ENCODE data around the gene TAS2R9. TPM values are rescaled to one million over a fixed set of nuclear protein-coding genes. Genes with fewer than 3 reads are reported as not detected.

The TAS2R9 gene
- total and polyA plus RNA-seq, 9 donors = 0.22 TPM; not detected in 8

- WGBS, 3 donors = 65 to 75% (median 74%) methylated on average over 5 of the region's 5 CpGs
- Histone ChIP-seq H3K36me3 (no peaks in the 10 kb centered on the region), H3K27me3 (no peaks in the 10 kb centered on the region), H3K4me1 (ENCODE audit: insufficient read depth) (no peaks in the 10 kb centered on the region), H3K27ac (no peak overlapping the region), H3K4me3 (no peak overlapping the region), H3K9me3 (no peaks in the 10 kb centered on the region)
- no peak for TF ChIP-seq CTCF (IDR thresholded peaks at IDR 0.05)
- no peak for TF ChIP-seq EP300 (IDR thresholded peaks at IDR 0.05)
- no peak for TF ChIP-seq POLR2A (IDR thresholded peaks at IDR 0.05)
- DNase-seq = no peak
- intact Hi-C loops (cut with DNase I) = loop anchor here in 1 of 4 donors (5.0 kb wide), 1 partner anchor 414 kb away; no protein-coding TSS in a partner anchor
Observed at GRCh38 chr12:10783252-10783651, 26.7 kb downstream of the TAS2R9 start.

GRCh38 chr12:10779103-10779502 is 30.9 kb downstream of the TAS2R9 start:
- H3K4me3 ChIP-seq = no peak overlapping the region
- no peaks in the 10 kb centered on the region for H3K36me3 ChIP-seq
- H3K27me3 ChIP-seq = no peaks in the 10 kb centered on the region
- 78 to 83% (median 83%) methylated on average over 2 of the region's 2 CpGs for WGBS, 3 donors
- intact Hi-C loops (cut with DNase I) = loop anchor here in 1 of 4 donors (10.0 kb wide), 1 partner anchor 706 kb away; no protein-coding TSS in a partner anchor
- no peaks in the 10 kb centered on the region for H3K9me3 ChIP-seq
- H3K27ac ChIP-seq = no peak overlapping the region
- no peak for DNase-seq
- no peaks in the 10 kb centered on the region for H3K4me1 ChIP-seq (ENCODE audit: insufficient read depth)
- TF ChIP-seq CTCF (IDR thresholded peaks at IDR 0.05) (no peak), POLR2A (IDR thresholded peaks at IDR 0.05) (no peak), EP300 (IDR thresholded peaks at IDR 0.05) (no peak)

DNA sequence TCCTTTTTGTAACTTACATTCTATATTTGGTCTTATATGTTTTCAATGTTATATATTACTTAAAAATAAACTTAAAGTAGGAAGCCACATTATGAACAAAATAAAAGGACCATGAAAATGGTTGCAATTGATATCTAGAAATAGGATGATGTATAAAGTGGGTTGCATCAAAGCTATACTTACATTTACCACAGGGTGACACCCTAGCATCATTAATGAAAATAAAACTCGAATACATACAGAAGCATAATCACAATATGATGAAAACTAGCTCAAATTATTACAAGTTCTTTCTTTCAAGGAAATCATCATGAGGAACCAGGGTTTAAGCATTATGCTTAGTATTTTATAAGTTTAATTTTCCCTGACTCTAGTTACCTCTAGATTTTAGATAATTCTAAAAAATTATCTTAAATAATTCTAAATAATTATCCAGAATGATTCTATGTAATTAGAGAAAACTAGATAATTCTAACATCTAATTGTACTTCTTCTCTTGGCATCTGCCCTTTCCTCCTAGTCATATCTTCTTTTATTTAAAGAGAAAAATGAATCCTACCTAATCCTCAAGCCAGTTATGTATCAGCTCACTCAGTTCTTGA is 38.7 kb downstream of the TAS2R9 start:
- Histone ChIP-seq H3K36me3 (no peaks in the 10 kb centered on the region), H3K4me3 (no peak overlapping the region), H3K27me3 (no peaks in the 10 kb centered on the region), H3K4me1 (ENCODE audit: insufficient read depth) (no peaks in the 10 kb centered on the region), H3K9me3 (no peaks in the 10 kb centered on the region), H3K27ac (no peak overlapping the region)
- WGBS, 3 donors = 0% methylated on average over 1 of the region's 1 CpG
- TF ChIP-seq POLR2A (IDR thresholded peaks at IDR 0.05) = no peak
- peak in 2 of 3 donors; percentile 49 to 56 for TF ChIP-seq CTCF (IDR thresholded peaks at IDR 0.05)
- no peak for DNase-seq
- intact Hi-C loops (cut with DNase I) = loop anchor here in 3 of 4 donors (5.0 to 10.0 kb wide), 3 partner anchors 431 to 716 kb away; no protein-coding TSS in a partner anchor

GRCh38 chr12:10759657-10760056 is 50.3 kb downstream of the TAS2R9 start:
- no peaks in the 10 kb centered on the region for H3K27me3 ChIP-seq
- H3K36me3 ChIP-seq = no peaks in the 10 kb centered on the region
- no peak for DNase-seq
- TF ChIP-seq POLR2A (IDR thresholded peaks at IDR 0.05) (no peak), EP300 (IDR thresholded peaks at IDR 0.05) (no peak), CTCF (IDR thresholded peaks at IDR 0.05) (no peak)
- no peaks in the 10 kb centered on the region for H3K4me1 ChIP-seq (ENCODE audit: insufficient read depth)
- no peak overlapping the region for H3K27ac ChIP-seq
- H3K9me3 ChIP-seq = no peaks in the 10 kb centered on the region
- no peak overlapping the region for H3K4me3 ChIP-seq
- intact Hi-C loops (cut with DNase I) = no loop called here
- 4 to 16% (median 13%) methylated on average over 2 of the region's 2 CpGs for WGBS, 3 donors

Small RNA genes lying within 50 kb of the gene (small RNA-seq; reads per million reads assigned to genes)
- not detected for gene PRR4

Other genes with a start within 250 kb of the TAS2R9 start
- gene MAGOHB, start 196.6 kb downstream of the TAS2R9 start, total RNA-seq = 10 to 100 TPM in 6 of 7 donors, 1 to 10 TPM in 1; 8.5 to 25.9 (median 19.1) TPM
- 10 to 100 TPM; 14.1 to 20.4 TPM for gene MAGOHB, start 196.6 kb downstream of the TAS2R9 start, polyA plus RNA-seq
- gene STYK1, start 136.1 kb downstream of the TAS2R9 start, total RNA-seq = 1 to 10 TPM in 1 of 7 donors, under 1 TPM in 4, not detected in 2; 0.12 to 1.3 (median 0.33) TPM
- gene STYK1, start 136.1 kb downstream of the TAS2R9 start, polyA plus RNA-seq = under 1 TPM; 0.07 to 0.70 TPM
- 100 to 1,000 TPM; 241 to 404 (median 275) TPM for gene YBX3, start 86.8 kb downstream of the TAS2R9 start, total RNA-seq
- 100 to 1,000 TPM; 193 to 302 TPM for gene YBX3, start 86.8 kb downstream of the TAS2R9 start, polyA plus RNA-seq
- gene TAS2R7, start 7.5 kb downstream of the TAS2R9 start, total RNA-seq = not detected
- gene TAS2R7, start 7.5 kb downstream of the TAS2R9 start, polyA plus RNA-seq = not detected
- gene TAS2R8, start 2.9 kb downstream of the TAS2R9 start, total RNA-seq = not detected
- gene TAS2R8, start 2.9 kb downstream of the TAS2R9 start, polyA plus RNA-seq = not detected
- gene TAS2R10, start 16.2 kb upstream of the TAS2R9 start, total RNA-seq = 1 to 10 TPM in 3 of 7 donors, under 1 TPM in 2, not detected in 2; 0.46 to 2.5 (median 1.1) TPM
- under 1 TPM; 0.07 to 0.55 TPM for gene TAS2R10, start 16.2 kb upstream of the TAS2R9 start, polyA plus RNA-seq
- gene PRR4, start 39.3 kb upstream of the TAS2R9 start, total RNA-seq = 1 to 10 TPM in 5 of 7 donors, under 1 TPM in 1, not detected in 1; 0.72 to 5.5 (median 2.0) TPM
- gene PRR4, start 39.3 kb upstream of the TAS2R9 start, polyA plus RNA-seq = 1 to 10 TPM; 2.4 to 5.0 TPM
- gene PRH1, start 74.1 kb upstream of the TAS2R9 start, total RNA-seq = 10 to 100 TPM; 13.3 to 48.5 (median 22.3) TPM
- 1 to 10 TPM; 2.2 to 4.2 TPM for gene PRH1, start 74.1 kb upstream of the TAS2R9 start, polyA plus RNA-seq
- gene TAS2R13, start 99.4 kb upstream of the TAS2R9 start, total RNA-seq = 1 to 10 TPM in 6 of 7 donors, under 1 TPM in 1; 0.74 to 3.5 (median 1.8) TPM
- gene TAS2R13, start 99.4 kb upstream of the TAS2R9 start, polyA plus RNA-seq = under 1 TPM; 0.06 to 0.15 TPM
- under 1 TPM in 2 of 7 donors, not detected in 5; 0.43 to 0.95 TPM for gene PRH2, start 119.1 kb upstream of the TAS2R9 start, total RNA-seq
- under 1 TPM in 1 of 2 donors, not detected in 1; 0.28 TPM for gene PRH2, start 119.1 kb upstream of the TAS2R9 start, polyA plus RNA-seq
- 1 to 10 TPM; 2.4 to 6.9 (median 3.7) TPM for gene TAS2R14, start 129.1 kb upstream of the TAS2R9 start, total RNA-seq
- 1 to 10 TPM; 1.4 to 1.5 TPM for gene TAS2R14, start 129.1 kb upstream of the TAS2R9 start, polyA plus RNA-seq
- gene TAS2R50, start 176.7 kb upstream of the TAS2R9 start, total RNA-seq = 1 to 10 TPM; 1.1 to 3.5 (median 1.4) TPM
- under 1 TPM; 0.07 to 0.20 TPM for gene TAS2R50, start 176.7 kb upstream of the TAS2R9 start, polyA plus RNA-seq
- 1 to 10 TPM; 1.1 to 5.0 (median 2.5) TPM for gene TAS2R20, start 188.1 kb upstream of the TAS2R9 start, total RNA-seq
- under 1 TPM; 0.39 to 0.70 TPM for gene TAS2R20, start 188.1 kb upstream of the TAS2R9 start, polyA plus RNA-seq
- 1 to 10 TPM; 2.8 to 8.2 (median 3.4) TPM for gene TAS2R19, start 212.5 kb upstream of the TAS2R9 start, total RNA-seq
- gene TAS2R19, start 212.5 kb upstream of the TAS2R9 start, polyA plus RNA-seq = under 1 TPM; 0.45 TPM
- gene TAS2R31, start 221.2 kb upstream of the TAS2R9 start, total RNA-seq = 1 to 10 TPM; 2.4 to 8.6 (median 4.5) TPM
- gene TAS2R31, start 221.2 kb upstream of the TAS2R9 start, polyA plus RNA-seq = under 1 TPM; 0.18 to 0.61 TPM